GM12872 (cell line): ENCODE results near the gene REEP5.
A peak's percentile ranks its signal among the peaks of the same experiment; 100 is the strongest.

ENCODE experiments used
- CTCF ChIP-seq: IDR thresholded peaks from 3 replicates; pipeline ENCODE4 v1.5.1; 2011; ENCODE audit warnings: low read depth, mild to moderate bottlenecking, low read length, moderate library complexity; ENCODE audit not compliant: insufficient read depth

REEP5 gene

GRCh38 chr5:112860929-112861637 is 60.9 kb downstream of the REEP5 start, which contains the start of gene SRP19:
Gene SRP19, plus strand, starts transcription at chr5:112861287. Its CDS starts 90 bp downstream, at chr5:112861377.
- TF ChIP-seq CTCF, result no peak

GRCh38 chr5:112857866-112858265 is 64.2 kb downstream of the REEP5 start:
- no peak for TF ChIP-seq CTCF

GRCh38 chr5:112854651-112855050 is 67.4 kb downstream of the REEP5 start:
- no peak for TF ChIP-seq CTCF

- no peak for TF ChIP-seq CTCF
These were observed 72.1 kb downstream of the REEP5 start for GRCh38 chr5:112849912-112850311.

- peak; percentile 75 for TF ChIP-seq CTCF
These were observed 73.8 kb downstream of the REEP5 start for GRCh38 chr5:112848116-112848811.

GRCh38 chr5:112847306-112847705 is 74.7 kb downstream of the REEP5 start:
- no peak for TF ChIP-seq CTCF

- no peak for TF ChIP-seq CTCF
These were observed 75.5 kb downstream of the REEP5 start for GRCh38 chr5:112846556-112846955.
